Thyroid gland (tissue), 4 donors: ENCODE results near the gene SLC25A23. TPM values are rescaled to one million over a fixed set of nuclear protein-coding genes. Genes with fewer than 3 reads are reported as not detected.
A peak's percentile ranks its signal among the peaks of the same experiment; 100 is the strongest.

Experiments used
- DNase-seq, 2 donors: peaks; one replicate each; pipeline ENCODE4 v3.0.0-alpha.2; 2019
- H3K27ac ChIP-seq, 3 donors: fragments of 200-600 bp; sonication (generic); 1 replicate in 2 of 3; 2 replicates in 1 of 3; pipeline ENCODE4 v1.5.1; 2016 to 2019; ENCODE audit warnings: mild to moderate bottlenecking in 1 of 3, moderate library complexity in 1 of 3
- H3K27me3 ChIP-seq: fragments of 200-600 bp; sonication (generic); one replicate; pipeline ENCODE4 v1.5.1; 2019
- H3K36me3 ChIP-seq, 2 donors: fragments of 200-600 bp; sonication (generic); one replicate each; pipeline ENCODE4 v1.5.1; 2016 to 2019
- H3K4me1 ChIP-seq, 2 donors: fragments of 200-600 bp; sonication (generic); one replicate each; pipeline ENCODE4 v1.5.1; 2017 to 2019
- H3K4me3 ChIP-seq, 3 donors: fragments of 200-600 bp; sonication (generic); replicated peaks in 1 of 3; 1 replicate in 2 of 3; 2 replicates in 1 of 3; pipeline ENCODE4 v1.5.1; 2016; ENCODE audit warnings: mild to moderate bottlenecking in 1 of 3
- H3K9me3 ChIP-seq: fragments of 200-600 bp; sonication (generic); one replicate; pipeline ENCODE4 v1.5.1; 2017
- CTCF ChIP-seq, 6 experiments: fragments of 200-600 bp in 3 of 6; fragments of 450-650 bp in 3 of 6; sonication (generic) in 3 of 6; IDR thresholded peaks; one replicate each; pipeline ENCODE4 v1.5.1; 2016 to 2019; ENCODE audit warnings: antibody characterized with exemption in 6 of 6, mild to moderate bottlenecking in 2 of 6, inconsistent platforms in 1 of 6, moderate library complexity in 1 of 6
- POLR2A ChIP-seq, 2 donors: fragments of 450-650 bp; IDR thresholded peaks; one replicate each; pipeline ENCODE4 v1.6.1; 2017; ENCODE audit warnings: antibody characterized with exemption in 2 of 2, mild to moderate bottlenecking in 2 of 2, moderate library complexity in 1 of 2
- WGBS, 2 donors: methylation state at CpG; one replicate each; pipeline ENCODE4 v1.1.5; 2017; 5-methylcytosine and 5-hydroxymethylcytosine counted together
- intact Hi-C: fragments of 100-400 bp; cut with DNase I; formaldehyde crosslinking; loops from one replicate; pipeline ENCODE4 v1.15.1; 2023
- total RNA-seq, 4 donors: library from RNA; depleted of rRNA; stranded (reverse); fragments of >200 nt; gene quantifications; one replicate each; pipeline ENCODE4 v1.2.3, GENCODE V29; 2016

The SLC25A23 gene
- total RNA-seq, 4 donors from 2014 or later, result 75.2 to 214 (median 152) TPM

DNA sequence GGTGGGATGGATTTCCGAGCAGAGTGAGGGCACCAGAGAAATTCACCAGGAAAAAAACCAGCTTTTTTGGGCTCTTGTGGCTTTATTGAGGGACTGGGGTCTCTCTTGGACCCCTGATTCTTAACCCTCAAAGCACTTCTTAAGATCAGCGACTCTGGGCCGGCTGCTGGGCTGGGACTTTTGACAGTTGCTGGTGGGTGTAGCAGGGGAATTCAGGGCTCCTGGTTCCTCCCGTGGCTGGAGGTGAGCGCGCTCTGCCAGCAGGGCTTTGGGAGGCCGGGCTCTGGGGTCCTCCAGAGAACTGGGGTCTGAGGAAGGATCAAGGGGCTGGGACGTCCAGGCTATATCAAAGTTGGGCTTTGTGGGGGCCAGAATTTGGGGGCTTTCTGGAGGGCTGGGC is 7.8 kb upstream of the SLC25A23 start:
- no peaks in the 10 kb centered on the region for H3K27me3 ChIP-seq
- H3K4me1 ChIP-seq, result peaks cover 0 to 13% of the 10 kb centered on the region in 2 donors
- no peak overlapping the region for H3K27ac ChIP-seq
- TF ChIP-seq CTCF (IDR thresholded peaks at IDR 0.05) (no peak), POLR2A (IDR thresholded peaks at IDR 0.05) (no peak)
- WGBS, 2 donors, result 73 to 90% methylated on average over 2 to 8 of the region's 8 CpGs
- intact Hi-C loops, result no loop called here
- H3K36me3 ChIP-seq, result peaks cover 0 to 5% of the 10 kb centered on the region in 2 donors
- H3K9me3 ChIP-seq, result no peaks in the 10 kb centered on the region
- H3K4me3 ChIP-seq, result no peak overlapping the region
- no peak for DNase-seq

DNA sequence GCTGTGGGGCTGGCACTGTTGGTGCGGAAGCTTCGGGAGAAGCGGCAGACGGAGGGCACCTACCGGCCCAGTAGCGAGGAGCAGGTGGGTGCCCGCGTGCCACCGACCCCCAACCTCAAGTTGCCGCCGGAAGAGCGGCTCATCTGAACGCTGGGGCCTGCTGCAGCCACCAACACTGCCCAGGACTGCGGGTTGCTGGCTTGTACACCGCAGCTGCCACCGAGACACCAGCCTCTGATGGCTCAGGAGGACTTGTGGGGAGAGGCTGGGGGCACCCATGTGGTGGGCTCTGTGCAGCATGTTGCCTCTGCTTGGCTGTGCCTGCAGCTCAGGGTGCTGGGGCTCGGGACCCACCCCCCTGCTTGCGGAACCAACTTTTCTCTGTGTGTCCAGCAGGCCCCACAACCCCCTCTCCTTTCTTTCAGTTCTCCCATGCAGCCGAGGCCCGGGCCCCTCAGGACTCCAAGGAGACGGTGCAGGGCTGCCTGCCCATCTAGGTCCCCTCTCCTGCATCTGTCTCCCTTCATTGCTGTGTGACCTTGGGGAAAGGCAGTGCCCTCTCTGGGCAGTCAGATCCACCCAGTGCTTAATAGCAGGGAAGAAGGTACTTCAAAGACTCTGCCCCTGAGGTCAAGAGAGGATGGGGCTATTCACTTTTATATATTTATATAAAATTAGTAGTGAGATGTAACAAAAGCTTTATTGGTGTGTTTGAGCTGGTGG is 7.1 kb upstream of the SLC25A23 start:
- no peak overlapping the region for H3K4me3 ChIP-seq

GRCh38 chr19:6465663-6466062 is 6.1 kb upstream of the SLC25A23 start:
- Histone ChIP-seq H3K9me3 (no peaks in the 10 kb centered on the region), H3K36me3 (peaks cover 0 to 5% of the 10 kb centered on the region in 2 donors), H3K27ac (no peak overlapping the region), H3K27me3 (no peaks in the 10 kb centered on the region), H3K4me3 (no peak overlapping the region), H3K4me1 (peaks cover 0 to 13% of the 10 kb centered on the region in 2 donors)
- no peak for DNase-seq
- intact Hi-C loops, result no loop called here
- TF ChIP-seq POLR2A (IDR thresholded peaks at IDR 0.05), result no peak
- TF ChIP-seq CTCF (IDR thresholded peaks at IDR 0.05), result no peak
- WGBS, 2 donors, result 94 to 98% methylated on average over 7 to 8 of the region's 8 CpGs

More for the DNA sequence above, 7.1 kb upstream of the SLC25A23 start:
- Histone ChIP-seq H3K36me3 (peaks cover 0 to 5% of the 10 kb centered on the region in 2 donors), H3K4me1 (peaks cover 0 to 13% of the 10 kb centered on the region in 2 donors), H3K9me3 (no peaks in the 10 kb centered on the region), H3K27ac (no peak overlapping the region), H3K27me3 (no peaks in the 10 kb centered on the region)
- WGBS, 2 donors, result 85 to 96% methylated on average over 7 to 21 of the region's 21 CpGs
- DNase-seq, result no peak
- intact Hi-C loops, result no loop called here
- no peak for TF ChIP-seq CTCF (IDR thresholded peaks at IDR 0.05)
- no peak for TF ChIP-seq POLR2A (IDR thresholded peaks at IDR 0.05)

DNA sequence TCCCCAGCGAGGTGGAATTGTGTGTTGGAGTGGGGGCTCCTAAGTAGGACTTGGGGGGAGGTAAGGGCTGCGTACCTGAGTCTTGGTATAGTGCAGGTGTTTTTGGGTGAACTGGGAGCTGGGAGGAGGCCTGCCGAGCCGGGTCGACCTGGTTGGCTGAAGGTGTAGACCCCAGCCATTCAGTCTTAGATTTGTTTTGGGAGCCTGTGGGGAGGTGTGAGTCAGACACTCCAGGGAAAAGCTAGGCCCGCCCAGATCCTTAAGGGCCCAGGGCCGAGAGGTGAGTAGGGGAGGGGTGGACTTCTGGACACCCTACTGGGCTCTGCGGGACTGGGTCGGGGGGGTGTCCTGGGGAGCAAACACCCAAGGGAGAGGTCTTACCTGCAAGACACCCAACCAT is 5.4 kb upstream of the SLC25A23 start:
- Histone ChIP-seq H3K36me3 (peaks cover 0 to 5% of the 10 kb centered on the region in 2 donors), H3K9me3 (no peaks in the 10 kb centered on the region), H3K27ac (peak overlapping the region in 1 of 3 donors; percentile 16), H3K27me3 (no peaks in the 10 kb centered on the region), H3K4me1 (peaks cover 0 to 13% of the 10 kb centered on the region in 2 donors), H3K4me3 (peak overlapping the region; percentile 43 to 72 (median 46))
- 17 to 23% methylated on average over 9 of the region's 9 CpGs for WGBS, 2 donors
- no peak for TF ChIP-seq POLR2A (IDR thresholded peaks at IDR 0.05)
- TF ChIP-seq CTCF (IDR thresholded peaks at IDR 0.05), result no peak
- peak; percentile 24 to 29 for DNase-seq
- intact Hi-C loops, result no loop called here
